ENCODE data around the gene ADAMTS4.

The ADAMTS4 gene

DNA sequence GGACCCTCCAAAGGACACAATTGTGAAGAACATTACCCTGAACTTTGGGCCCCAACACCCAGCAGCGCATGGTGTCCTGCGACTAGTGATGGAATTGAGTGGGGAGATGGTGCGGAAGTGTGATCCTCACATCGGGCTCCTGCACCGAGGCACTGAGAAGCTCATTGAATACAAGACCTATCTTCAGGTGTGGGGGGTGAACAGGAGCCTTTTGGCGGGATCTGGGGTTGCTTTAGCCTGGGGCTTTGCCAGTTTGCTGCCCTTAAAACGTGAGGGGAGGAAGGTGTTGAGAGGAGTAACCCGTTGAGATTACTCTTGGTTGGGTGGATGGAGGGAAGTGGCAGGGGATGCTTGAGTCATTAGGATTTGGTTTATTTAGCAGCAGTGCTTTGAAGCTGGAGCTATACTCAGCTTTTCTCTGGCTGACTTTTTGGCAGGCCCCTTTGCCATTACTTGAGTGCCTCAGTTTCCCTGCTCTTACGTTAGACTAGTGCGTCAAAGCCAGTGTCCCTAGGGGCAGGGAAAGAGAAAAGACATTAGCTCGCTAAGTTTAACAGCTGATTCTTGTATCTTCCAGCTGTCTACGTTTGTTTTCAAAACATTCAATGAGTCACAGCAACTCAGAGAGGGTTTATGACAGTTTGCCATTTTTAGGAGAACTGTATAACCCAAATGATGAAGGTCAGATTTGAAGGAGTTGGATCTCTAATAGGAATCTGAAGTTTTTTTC is 7.7 kb upstream of the ADAMTS4 start:
- Histone ChIP-seq H3K9ac (ENCODE audit: low read length in 5 of 5) (peak overlapping the region in 1 of 5 donors; percentile 21), H3K4me1 (ENCODE audit: control insufficient read depth in 5 of 5, insufficient read depth in 5 of 5, low read length in 5 of 5) (peaks cover 8 to 42% (median 21%) of the 10 kb centered on the region in 5 donors), H3K4me3 (ENCODE audit: low read depth in 1 of 5, low read length in 5 of 5) (no peak overlapping the region)

DNA sequence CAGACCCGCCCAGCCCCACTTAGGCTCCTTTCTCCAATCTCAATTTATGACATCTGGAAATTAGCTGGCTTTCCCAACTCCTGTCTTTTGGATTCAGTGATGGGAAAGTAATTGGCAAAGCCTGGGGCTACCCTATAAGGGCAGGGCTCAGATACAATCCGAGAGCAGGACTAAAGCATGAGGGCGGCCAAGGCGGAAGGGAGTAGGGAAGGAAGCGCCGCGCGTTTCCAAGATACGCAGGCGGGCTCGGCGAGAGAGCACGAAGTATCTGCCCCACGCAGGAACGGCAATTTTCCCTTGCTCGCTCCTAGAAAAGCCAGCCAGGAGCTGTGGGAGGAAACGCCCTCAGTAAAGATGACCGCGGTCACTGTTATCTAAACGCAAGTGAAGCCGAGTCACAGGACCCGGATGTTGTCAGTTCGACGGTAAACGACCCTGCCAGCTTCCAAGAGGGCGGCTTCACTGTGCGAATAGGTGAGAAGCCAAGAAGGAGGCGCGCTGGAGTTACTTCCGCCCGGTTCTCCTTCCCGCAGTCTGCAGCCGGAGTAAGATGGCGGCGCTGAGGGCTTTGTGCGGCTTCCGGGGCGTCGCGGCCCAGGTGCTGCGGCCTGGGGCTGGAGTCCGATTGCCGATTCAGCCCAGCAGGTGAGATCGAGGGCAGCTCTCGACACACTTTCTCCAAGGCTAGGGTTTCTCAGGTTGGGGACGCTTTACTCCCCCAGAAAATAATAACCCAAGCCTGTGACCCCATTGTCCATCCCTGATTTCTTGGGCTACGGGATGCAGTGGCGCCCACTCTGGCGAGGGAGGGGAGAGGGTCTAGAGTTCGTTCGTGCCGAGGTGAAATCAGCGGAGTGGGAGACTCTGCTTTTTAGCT is 3.2 kb upstream of the ADAMTS4 start, which contains the start of gene NDUFS2:
NDUFS2 (plus strand) TSS at position 532 of the 877 bp plus-strand sequence; CDS start at position 551, 19 bp downstream.
- Histone ChIP-seq H3K36me3 (ENCODE audit: control insufficient read depth in 5 of 5, insufficient read depth in 5 of 5, low read length in 5 of 5) (peaks cover 7 to 30% (median 12%) of the 10 kb centered on the region in 5 donors), H3K27me3 (ENCODE audit: control insufficient read depth in 5 of 5, insufficient read depth in 4 of 5, low read length in 5 of 5) (peaks cover 0 to 9% (median 0%) of the 10 kb centered on the region in 5 donors), H3K27ac (ENCODE audit: low read depth, low read length) (peak within 1 kb of the TSS; percentile 100), H3K4me3 (ENCODE audit: low read depth in 1 of 5, low read length in 5 of 5) (peak within 1 kb of the TSS; percentile 86 to 97 (median 93)), H3K9ac (ENCODE audit: low read length in 5 of 5) (peak within 1 kb of the TSS; percentile 86 to 94 (median 93)), H3K4me1 (ENCODE audit: control insufficient read depth in 5 of 5, insufficient read depth in 5 of 5, low read length in 5 of 5) (peaks cover 42 to 78% (median 62%) of the 10 kb centered on the region in 5 donors), H3K9me3 (ENCODE audit: control insufficient read depth in 5 of 5, low read length in 5 of 5) (no peaks in the 10 kb centered on the region)

More for the DNA sequence above, 7.7 kb upstream of the ADAMTS4 start:
- Histone ChIP-seq H3K9me3 (ENCODE audit: control insufficient read depth in 5 of 5, low read length in 5 of 5) (no peaks in the 10 kb centered on the region), H3K27ac (ENCODE audit: low read depth, low read length) (peak overlapping the region; percentile 39), H3K36me3 (ENCODE audit: control insufficient read depth in 5 of 5, insufficient read depth in 5 of 5, low read length in 5 of 5) (peaks cover 16 to 68% (median 41%) of the 10 kb centered on the region in 5 donors), H3K27me3 (ENCODE audit: control insufficient read depth in 5 of 5, insufficient read depth in 4 of 5, low read length in 5 of 5) (no peaks in the 10 kb centered on the region)

DNA sequence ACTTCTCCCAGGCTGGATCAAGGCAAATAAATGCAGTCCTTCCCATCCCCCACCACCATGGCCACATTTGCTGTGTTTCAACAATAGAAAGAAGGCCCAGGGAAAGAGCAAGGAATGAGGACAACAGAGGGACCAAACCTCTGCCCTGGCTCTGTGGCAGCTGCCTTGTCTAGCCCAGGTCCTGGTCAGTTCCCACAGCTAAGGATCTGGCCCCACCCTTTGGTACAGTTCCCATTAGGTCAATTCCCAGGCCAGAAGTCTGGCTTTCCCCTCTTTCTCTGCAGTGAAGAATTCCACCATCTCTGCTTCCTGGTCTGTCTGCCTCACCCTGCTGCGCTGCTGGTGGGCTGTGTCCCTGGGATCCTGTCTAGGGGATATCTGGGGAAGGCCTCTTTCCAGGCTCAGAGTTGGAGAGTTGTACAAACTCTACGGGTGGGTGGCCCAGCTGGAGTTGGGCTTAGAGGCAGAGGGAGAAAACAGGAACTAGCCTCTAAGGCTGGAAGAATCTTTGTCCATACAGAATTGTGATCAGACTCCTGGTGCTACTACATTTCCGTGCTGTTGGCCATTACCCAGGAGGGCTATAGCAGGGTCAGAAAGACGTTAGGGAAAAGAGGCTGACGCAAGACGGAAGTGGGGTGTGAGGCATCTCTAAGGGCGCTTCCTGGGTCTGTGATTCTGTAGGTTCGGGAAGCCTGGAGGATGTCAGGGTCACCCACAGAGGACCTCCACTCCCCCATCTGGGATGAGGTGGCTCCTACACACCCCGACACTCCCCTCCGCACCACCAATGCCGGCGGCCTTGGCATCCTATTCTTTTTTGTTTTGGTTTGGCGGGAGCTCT is 2.4 kb upstream of the ADAMTS4 start:
- Histone ChIP-seq H3K9me3 (ENCODE audit: control insufficient read depth in 5 of 5, low read length in 5 of 5) (no peaks in the 10 kb centered on the region), H3K36me3 (ENCODE audit: control insufficient read depth in 5 of 5, insufficient read depth in 5 of 5, low read length in 5 of 5) (peaks cover 3 to 25% (median 7%) of the 10 kb centered on the region in 5 donors), H3K27me3 (ENCODE audit: control insufficient read depth in 5 of 5, insufficient read depth in 4 of 5, low read length in 5 of 5) (peaks cover 0 to 9% (median 0%) of the 10 kb centered on the region in 5 donors), H3K4me1 (ENCODE audit: control insufficient read depth in 5 of 5, insufficient read depth in 5 of 5, low read length in 5 of 5) (peaks cover 46 to 78% (median 71%) of the 10 kb centered on the region in 5 donors), H3K9ac (ENCODE audit: low read length in 5 of 5) (peak overlapping the region; percentile 86 to 94 (median 93)), H3K4me3 (ENCODE audit: low read depth in 1 of 5, low read length in 5 of 5) (peak overlapping the region; percentile 74 to 97 (median 93)), H3K27ac (ENCODE audit: low read depth, low read length) (peak overlapping the region; percentile 100)

DNA sequence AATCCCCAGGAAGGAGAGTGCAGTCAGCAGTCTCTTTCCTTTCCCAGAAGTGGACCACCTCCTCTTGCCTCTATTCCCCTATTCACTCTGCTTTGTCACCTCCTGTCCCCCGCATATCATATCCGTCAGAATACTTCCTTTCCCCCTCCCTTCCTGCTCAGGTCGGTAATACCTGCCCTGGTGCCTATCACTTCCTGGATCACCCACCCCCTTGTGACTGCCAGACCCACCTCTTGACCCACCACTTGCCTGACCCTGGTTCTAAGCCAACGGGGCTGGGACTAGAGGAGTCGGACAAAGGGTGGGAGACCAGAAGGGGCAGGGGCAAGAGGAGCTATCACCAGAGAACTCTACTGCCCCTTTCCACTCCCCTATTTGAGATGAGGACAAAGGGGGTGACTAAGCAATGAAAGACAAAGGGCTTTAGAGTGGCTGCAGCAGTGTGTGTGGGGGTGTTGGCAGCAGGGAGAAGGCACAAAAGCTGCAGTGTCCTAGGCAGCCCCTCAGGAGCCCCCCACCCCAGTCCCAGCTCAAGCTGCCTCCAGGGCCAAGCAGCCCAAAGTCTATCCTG is 1.7 kb upstream of the ADAMTS4 start:
- peak overlapping the region; percentile 74 to 97 (median 93) for H3K4me3 ChIP-seq (ENCODE audit: low read depth in 1 of 5, low read length in 5 of 5)
- H3K27me3 ChIP-seq (ENCODE audit: control insufficient read depth in 5 of 5, insufficient read depth in 4 of 5, low read length in 5 of 5): peaks cover 0 to 9% (median 0%) of the 10 kb centered on the region in 5 donors
- no peaks in the 10 kb centered on the region for H3K9me3 ChIP-seq (ENCODE audit: control insufficient read depth in 5 of 5, low read length in 5 of 5)
- peak overlapping the region; percentile 86 to 94 (median 93) for H3K9ac ChIP-seq (ENCODE audit: low read length in 5 of 5)
- H3K4me1 ChIP-seq (ENCODE audit: control insufficient read depth in 5 of 5, insufficient read depth in 5 of 5, low read length in 5 of 5): peaks cover 48 to 84% (median 78%) of the 10 kb centered on the region in 5 donors
- H3K27ac ChIP-seq (ENCODE audit: low read depth, low read length): peak overlapping the region; percentile 100
- peaks cover 4 to 25% (median 10%) of the 10 kb centered on the region in 5 donors for H3K36me3 ChIP-seq (ENCODE audit: control insufficient read depth in 5 of 5, insufficient read depth in 5 of 5, low read length in 5 of 5)

DNA sequence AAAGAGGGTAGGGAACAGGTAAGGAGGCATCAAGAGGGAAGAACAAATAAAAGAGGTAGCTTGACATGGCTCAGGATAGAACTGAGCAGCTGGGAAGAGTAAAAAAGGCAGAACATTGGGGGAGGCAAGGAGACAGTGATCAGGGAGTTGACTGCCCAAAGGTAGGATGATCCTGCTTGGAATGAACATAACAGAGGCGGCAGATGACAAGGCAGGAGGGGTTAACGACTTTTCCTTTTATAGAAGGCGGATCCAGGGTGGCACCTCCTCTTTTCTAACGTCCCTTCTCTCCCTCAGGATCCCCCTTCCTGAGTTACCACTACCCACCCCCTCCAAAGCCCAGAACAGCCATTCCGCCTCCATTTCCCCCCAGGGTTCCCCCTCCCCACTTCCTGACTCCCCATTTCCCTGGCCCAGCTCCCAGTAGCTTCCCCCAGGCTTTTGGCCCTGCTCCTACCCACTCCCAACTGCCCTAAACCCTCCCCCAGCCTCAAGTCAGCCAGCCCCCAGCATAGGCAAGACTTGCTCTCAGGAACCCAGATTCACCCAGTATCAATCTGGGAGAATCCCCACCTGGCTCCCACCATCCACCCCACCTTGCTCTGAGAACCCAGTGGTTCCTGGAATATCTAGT is 769 bp upstream of the ADAMTS4 start:
- peak overlapping the region; percentile 100 for H3K27ac ChIP-seq (ENCODE audit: low read depth, low read length)
- H3K36me3 ChIP-seq (ENCODE audit: control insufficient read depth in 5 of 5, insufficient read depth in 5 of 5, low read length in 5 of 5): peaks cover 4 to 33% (median 19%) of the 10 kb centered on the region in 5 donors
- H3K9me3 ChIP-seq (ENCODE audit: control insufficient read depth in 5 of 5, low read length in 5 of 5): no peaks in the 10 kb centered on the region
- H3K4me3 ChIP-seq (ENCODE audit: low read depth in 1 of 5, low read length in 5 of 5): peak overlapping the region in 1 of 5 donors; percentile 85
- H3K4me1 ChIP-seq (ENCODE audit: control insufficient read depth in 5 of 5, insufficient read depth in 5 of 5, low read length in 5 of 5): peaks cover 54 to 88% (median 87%) of the 10 kb centered on the region in 5 donors
- peaks cover 0 to 9% (median 0%) of the 10 kb centered on the region in 5 donors for H3K27me3 ChIP-seq (ENCODE audit: control insufficient read depth in 5 of 5, insufficient read depth in 4 of 5, low read length in 5 of 5)
- peak overlapping the region; percentile 81 to 94 (median 92) for H3K9ac ChIP-seq (ENCODE audit: low read length in 5 of 5)

DNA sequence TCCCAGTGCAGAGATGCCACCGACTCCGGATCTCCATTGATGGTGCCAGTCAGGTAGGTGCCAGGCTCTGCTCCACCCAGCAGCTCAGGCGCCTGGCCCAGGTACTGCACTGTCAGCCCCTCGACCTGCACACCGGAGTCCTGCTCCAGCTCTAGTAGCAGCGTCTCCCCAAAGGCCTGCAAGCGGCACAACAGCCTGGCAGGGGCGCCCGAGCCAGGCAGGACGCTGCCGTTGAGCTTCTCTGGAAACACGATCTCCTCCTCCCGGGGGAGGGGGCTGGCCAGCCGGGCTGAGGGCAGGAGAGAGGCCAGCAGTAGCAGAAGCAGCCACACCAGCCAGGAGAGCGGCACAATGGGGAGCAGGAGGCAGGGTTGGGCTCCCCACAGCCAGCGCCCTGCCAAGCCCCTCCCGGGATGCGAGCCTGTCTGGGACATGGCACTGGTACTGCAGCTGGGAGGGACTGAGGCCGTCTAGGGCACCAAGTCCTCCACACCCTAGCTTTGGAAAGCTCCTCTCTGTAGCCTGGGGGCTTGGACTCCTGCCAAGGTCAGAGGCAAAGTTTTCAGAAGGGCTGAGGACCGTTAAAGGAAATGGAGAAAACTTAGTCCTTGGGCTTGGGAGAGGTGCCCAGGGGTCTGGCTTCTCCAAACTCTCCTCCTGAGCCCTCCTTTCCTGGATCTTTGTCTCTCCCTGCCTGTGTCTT is 509 bp downstream of the ADAMTS4 start:
- H3K4me1 ChIP-seq (ENCODE audit: control insufficient read depth in 5 of 5, insufficient read depth in 5 of 5, low read length in 5 of 5): peaks cover 62 to 96% (median 96%) of the 10 kb centered on the region in 5 donors
- H3K36me3 ChIP-seq (ENCODE audit: control insufficient read depth in 5 of 5, insufficient read depth in 5 of 5, low read length in 5 of 5): peaks cover 0 to 37% (median 21%) of the 10 kb centered on the region in 5 donors
- H3K9me3 ChIP-seq (ENCODE audit: control insufficient read depth in 5 of 5, low read length in 5 of 5): no peaks in the 10 kb centered on the region
- H3K9ac ChIP-seq (ENCODE audit: low read length in 5 of 5): peak overlapping the region; percentile 81 to 94 (median 87)
- H3K27me3 ChIP-seq (ENCODE audit: control insufficient read depth in 5 of 5, insufficient read depth in 4 of 5, low read length in 5 of 5): peaks cover 0 to 9% (median 0%) of the 10 kb centered on the region in 5 donors
- H3K27ac ChIP-seq (ENCODE audit: low read depth, low read length): peak overlapping the region; percentile 100
- peak overlapping the region; percentile 56 to 85 (median 74) for H3K4me3 ChIP-seq (ENCODE audit: low read depth in 1 of 5, low read length in 5 of 5)

DNA sequence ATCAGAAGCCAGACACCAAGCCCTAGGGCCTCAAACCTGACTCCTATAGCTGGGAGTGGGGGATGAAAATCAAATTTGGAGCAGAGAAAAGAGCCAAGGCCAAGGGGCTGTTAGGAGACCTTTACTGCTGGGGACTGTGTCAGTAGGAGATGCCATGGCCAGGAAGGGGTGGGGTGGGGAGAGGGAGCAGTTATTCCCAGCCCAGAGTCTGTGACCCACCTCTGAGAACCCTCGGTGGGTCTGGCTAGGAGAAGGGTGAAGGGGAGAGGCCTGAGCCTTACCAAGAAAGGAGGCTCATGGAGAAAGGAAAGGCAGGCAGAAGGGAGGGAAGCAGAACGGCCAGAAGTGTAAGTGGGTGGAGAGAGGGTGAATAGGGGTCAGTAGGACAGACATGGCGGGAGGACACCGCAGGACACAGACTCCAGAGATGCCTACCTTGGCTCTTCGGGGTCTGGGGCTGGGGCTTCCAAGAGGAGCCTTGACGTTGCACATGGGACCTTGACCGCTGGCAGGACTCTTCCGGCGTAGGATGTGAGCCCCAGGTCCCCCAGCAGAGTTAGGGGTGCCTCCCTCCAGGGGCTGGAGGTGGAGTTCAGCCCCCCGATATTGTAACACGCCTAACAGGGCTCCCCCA is 1.2 kb downstream of the ADAMTS4 start:
- Histone ChIP-seq H3K36me3 (ENCODE audit: control insufficient read depth in 5 of 5, insufficient read depth in 5 of 5, low read length in 5 of 5) (peaks cover 0 to 43% (median 23%) of the 10 kb centered on the region in 5 donors), H3K9ac (ENCODE audit: low read length in 5 of 5) (peak overlapping the region; percentile 81 to 94 (median 87)), H3K27ac (ENCODE audit: low read depth, low read length) (peak overlapping the region; percentile 100), H3K4me1 (ENCODE audit: control insufficient read depth in 5 of 5, insufficient read depth in 5 of 5, low read length in 5 of 5) (peaks cover 67 to 96% (median 96%) of the 10 kb centered on the region in 5 donors), H3K27me3 (ENCODE audit: control insufficient read depth in 5 of 5, insufficient read depth in 4 of 5, low read length in 5 of 5) (peaks cover 0 to 9% (median 0%) of the 10 kb centered on the region in 5 donors), H3K9me3 (ENCODE audit: control insufficient read depth in 5 of 5, low read length in 5 of 5) (no peaks in the 10 kb centered on the region), H3K4me3 (ENCODE audit: low read depth in 1 of 5, low read length in 5 of 5) (peak overlapping the region; percentile 56 to 85 (median 74))

Data from subcutaneous abdominal adipose tissue (tissue), 5 donors.